ENCODE data around the gene ANKRD60. TPM values are rescaled to one million over a fixed set of nuclear protein-coding genes. Genes with fewer than 3 reads are reported as not detected.

The ANKRD60 gene
- total and polyA plus RNA-seq, 2 donors (not counting 1 experiment from before 2014, with no cell fraction given), result not detected

DNA sequence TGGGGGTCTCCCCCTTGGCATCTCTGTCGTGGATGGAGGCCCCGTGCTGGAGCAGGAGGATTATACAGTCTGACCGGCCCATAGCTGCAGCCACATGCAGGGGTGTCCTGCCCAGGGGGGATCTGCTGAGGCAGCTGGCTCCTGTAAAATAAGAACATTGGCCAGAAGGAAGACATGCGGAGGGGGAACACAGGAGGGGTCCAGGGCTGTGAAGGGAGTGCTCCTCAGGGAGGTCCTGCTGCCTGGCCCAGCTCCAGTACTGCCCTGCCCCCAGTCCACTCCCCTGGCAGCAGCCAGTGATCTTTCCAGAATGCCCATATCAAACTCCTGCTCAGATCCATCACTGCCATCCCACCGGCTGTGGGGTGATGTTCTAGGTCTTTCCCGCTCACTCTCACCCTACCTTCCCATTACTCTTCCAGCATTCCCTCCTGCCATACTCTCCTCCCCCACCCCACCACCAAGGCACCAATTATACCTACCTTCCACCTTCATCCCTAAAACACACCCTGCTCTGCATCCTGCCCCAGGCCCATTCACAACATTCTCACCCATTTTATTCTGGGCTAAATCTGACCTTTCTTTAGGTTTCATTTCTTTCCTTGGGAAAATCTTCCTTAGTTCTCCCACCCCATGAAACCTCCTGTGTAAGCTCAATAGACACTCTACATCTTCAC is 9.7 kb downstream of the ANKRD60 start:
- TF ChIP-seq EZH2 (IDR thresholded peaks at IDR 0.05; ENCODE audit: low read length, missing control alignments) (no peak), CTCF (conservative IDR thresholded peaks at IDR 0.05 in 1 of 2, IDR thresholded peaks at IDR 0.05 in 1 of 2; ENCODE audit: low read depth in 1 of 2, low read length in 2 of 2) (no peak)
- H2AFZ ChIP-seq (ENCODE audit: low read length), result no peak overlapping the region
- H3K9ac ChIP-seq (ENCODE audit: insufficient read depth, low read length), result no peak overlapping the region
- H3K4me1 ChIP-seq (ENCODE audit: control insufficient read depth, extremely low read depth, insufficient read depth, low read length), result no peaks in the 10 kb centered on the region
- no peaks in the 10 kb centered on the region for H3K36me3 ChIP-seq (ENCODE audit: control insufficient read depth, insufficient read depth, low read length)
- H4K20me1 ChIP-seq (ENCODE audit: control insufficient read depth, extremely low read depth, insufficient read depth, low read length), result no peaks in the 10 kb centered on the region
- no peak overlapping the region for H3K27ac ChIP-seq (ENCODE audit: insufficient read depth, low read length)
- H3K27me3 ChIP-seq (ENCODE audit: control insufficient read depth, insufficient read depth, low read length), result peaks cover 3% of the 10 kb centered on the region
- H3K4me3 ChIP-seq (replicated peaks in 1 of 4; ENCODE audit: control extremely low read depth in 1 of 4, insufficient read depth in 1 of 4, low read depth in 3 of 4, low read length in 4 of 4), result no peak overlapping the region
- H3K4me2 ChIP-seq (ENCODE audit: extremely low read depth, insufficient read depth, low read length), result no peak overlapping the region
- no peak for DNase-seq (ENCODE audit: low read depth in 2 of 2)
- H3K79me2 ChIP-seq (ENCODE audit: control insufficient read depth, insufficient read depth, low read length), result no peaks in the 10 kb centered on the region
- no peaks in the 10 kb centered on the region for H3K9me3 ChIP-seq (ENCODE audit: control insufficient read depth, insufficient read depth, low read depth, low read length)

DNA sequence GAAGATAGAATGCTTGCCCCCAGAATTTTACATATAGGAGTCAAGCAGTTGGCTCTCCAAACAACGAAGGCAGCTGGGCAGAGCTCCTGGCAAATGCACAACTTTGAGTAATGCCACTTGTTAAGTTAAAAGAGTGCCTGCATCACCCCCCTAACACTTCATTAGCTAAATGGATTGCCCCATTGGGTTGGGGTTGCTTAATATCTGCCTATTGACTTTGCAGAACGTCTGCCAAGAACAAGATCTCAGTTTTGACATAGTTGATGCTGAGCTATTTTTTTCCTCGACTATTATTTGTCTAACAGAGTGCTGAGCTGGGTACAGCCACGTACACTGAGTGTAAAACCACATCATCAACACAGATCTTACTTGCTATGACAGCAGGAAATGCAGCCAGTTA is 12.1 kb downstream of the ANKRD60 start:
- H4K20me1 ChIP-seq (ENCODE audit: control insufficient read depth, extremely low read depth, insufficient read depth, low read length), result no peaks in the 10 kb centered on the region
- TF ChIP-seq CTCF (conservative IDR thresholded peaks at IDR 0.05 in 1 of 2, IDR thresholded peaks at IDR 0.05 in 1 of 2; ENCODE audit: low read depth in 1 of 2, low read length in 2 of 2), result no peak
- no peak for TF ChIP-seq EZH2 (IDR thresholded peaks at IDR 0.05; ENCODE audit: low read length, missing control alignments)
- no peak overlapping the region for H3K9ac ChIP-seq (ENCODE audit: insufficient read depth, low read length)
- no peaks in the 10 kb centered on the region for H3K9me3 ChIP-seq (ENCODE audit: control insufficient read depth, insufficient read depth, low read depth, low read length)
- H3K27me3 ChIP-seq (ENCODE audit: control insufficient read depth, insufficient read depth, low read length), result peaks cover 9% of the 10 kb centered on the region
- H3K36me3 ChIP-seq (ENCODE audit: control insufficient read depth, insufficient read depth, low read length), result no peaks in the 10 kb centered on the region
- no peak overlapping the region for H2AFZ ChIP-seq (ENCODE audit: low read length)
- H3K27ac ChIP-seq (ENCODE audit: insufficient read depth, low read length), result no peak overlapping the region
- H3K4me3 ChIP-seq (replicated peaks in 1 of 4; ENCODE audit: control extremely low read depth in 1 of 4, insufficient read depth in 1 of 4, low read depth in 3 of 4, low read length in 4 of 4), result no peak overlapping the region
- peak in 1 of 2 donors; percentile 78 for DNase-seq (ENCODE audit: low read depth in 2 of 2)
- no peaks in the 10 kb centered on the region for H3K79me2 ChIP-seq (ENCODE audit: control insufficient read depth, insufficient read depth, low read length)
- H3K4me1 ChIP-seq (ENCODE audit: control insufficient read depth, extremely low read depth, insufficient read depth, low read length), result no peaks in the 10 kb centered on the region
- H3K4me2 ChIP-seq (ENCODE audit: extremely low read depth, insufficient read depth, low read length), result no peak overlapping the region

- DNase-seq (ENCODE audit: low read depth in 2 of 2), result no peak
- Histone ChIP-seq H3K4me2 (ENCODE audit: extremely low read depth, insufficient read depth, low read length) (no peak overlapping the region), H3K36me3 (ENCODE audit: control insufficient read depth, insufficient read depth, low read length) (no peaks in the 10 kb centered on the region), H3K79me2 (ENCODE audit: control insufficient read depth, insufficient read depth, low read length) (no peaks in the 10 kb centered on the region), H3K4me1 (ENCODE audit: control insufficient read depth, extremely low read depth, insufficient read depth, low read length) (no peaks in the 10 kb centered on the region), H3K27me3 (ENCODE audit: control insufficient read depth, insufficient read depth, low read length) (peaks cover 6% of the 10 kb centered on the region), H2AFZ (ENCODE audit: low read length) (no peak overlapping the region), H3K9me3 (ENCODE audit: control insufficient read depth, insufficient read depth, low read depth, low read length) (no peaks in the 10 kb centered on the region), H3K27ac (ENCODE audit: insufficient read depth, low read length) (no peak overlapping the region), H4K20me1 (ENCODE audit: control insufficient read depth, extremely low read depth, insufficient read depth, low read length) (no peaks in the 10 kb centered on the region), H3K4me3 (replicated peaks in 1 of 4; ENCODE audit: control extremely low read depth in 1 of 4, insufficient read depth in 1 of 4, low read depth in 3 of 4, low read length in 4 of 4) (no peak overlapping the region), H3K9ac (ENCODE audit: insufficient read depth, low read length) (no peak overlapping the region)
- TF ChIP-seq CTCF (conservative IDR thresholded peaks at IDR 0.05 in 1 of 2, IDR thresholded peaks at IDR 0.05 in 1 of 2; ENCODE audit: low read depth in 1 of 2, low read length in 2 of 2), result no peak
- TF ChIP-seq EZH2 (IDR thresholded peaks at IDR 0.05; ENCODE audit: low read length, missing control alignments), result no peak
Measured at GRCh38 chr20:58215116-58215515, 13.3 kb downstream of the ANKRD60 start.

All from fibroblast of lung (primary cell).